ENCODE results near the gene TERT. TPM values are rescaled to one million over a fixed set of nuclear protein-coding genes. Genes with fewer than 3 reads are reported as not detected.

Gene TERT
- polyA plus RNA-seq, 3 donors = 0.31 to 1.2 (median 1.0) TPM

DNA sequence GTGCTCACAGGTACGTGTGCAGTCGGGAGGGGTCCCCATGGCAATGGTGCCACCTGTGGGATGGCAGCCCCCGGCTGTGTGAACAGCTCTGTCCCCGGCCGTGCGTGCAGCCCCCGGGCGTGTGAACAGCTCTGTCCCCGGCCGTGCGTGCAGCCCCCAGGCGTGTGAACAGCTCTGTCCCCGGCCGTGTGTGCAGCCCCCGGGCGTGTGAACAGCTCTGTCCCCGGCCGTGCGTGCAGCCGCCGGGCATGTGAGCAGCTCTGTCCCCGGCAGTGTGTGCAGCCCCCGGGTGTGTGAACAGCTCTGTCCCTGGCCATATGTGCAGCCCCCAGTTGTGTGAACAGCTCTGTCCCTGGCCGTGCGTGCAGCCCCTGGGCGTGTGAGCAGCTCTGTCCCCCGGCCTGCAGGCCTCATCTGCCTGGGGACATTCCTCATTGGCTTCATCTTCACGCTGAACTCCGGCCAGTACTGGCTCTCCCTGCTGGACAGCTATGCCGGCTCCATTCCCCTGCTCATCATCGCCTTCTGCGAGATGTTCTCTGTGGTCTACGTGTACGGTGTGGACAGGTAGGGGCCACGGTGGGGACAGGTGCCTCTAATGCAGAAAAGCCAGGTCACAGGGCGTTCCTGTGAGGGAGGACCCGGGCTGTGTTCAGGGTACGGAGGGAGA lies 75.6 kb downstream of the TERT start:
- DNase-seq = no peak

DNA sequence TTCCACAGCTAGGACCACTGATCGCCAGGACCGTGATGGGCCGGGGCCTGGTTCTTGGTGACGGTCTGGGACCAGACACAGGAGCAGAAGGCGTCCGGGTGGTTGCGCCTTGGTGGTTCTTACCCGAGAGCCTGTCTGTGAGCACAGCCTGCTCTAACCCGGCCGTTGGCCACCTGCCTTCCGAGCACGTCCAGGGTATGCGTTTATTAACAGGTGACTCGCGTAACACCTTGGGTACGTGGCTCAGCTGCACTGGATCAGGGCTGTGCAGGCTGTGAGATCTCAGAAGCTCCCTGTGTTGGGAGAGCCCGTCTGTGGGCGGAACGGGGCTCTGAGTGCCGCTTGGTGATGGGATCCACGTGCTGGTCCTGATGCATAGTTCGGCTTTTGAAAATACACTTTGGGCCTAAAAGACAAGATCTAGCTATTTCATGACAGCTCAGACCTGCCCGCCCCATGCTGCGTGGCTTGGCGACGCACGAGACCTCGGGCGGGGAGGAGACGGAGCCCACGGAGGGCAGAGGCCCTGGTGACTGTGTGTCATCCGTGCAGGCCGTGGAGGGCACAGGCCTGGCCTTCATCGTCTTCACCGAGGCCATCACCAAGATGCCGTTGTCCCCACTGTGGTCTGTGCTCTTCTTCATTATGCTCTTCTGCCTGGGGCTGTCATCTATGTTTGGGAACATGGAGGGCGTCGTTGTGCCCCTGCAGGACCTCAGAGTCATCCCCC lies 76.4 kb downstream of the TERT start:
- DNase-seq = no peak

- peak; percentile 58 for DNase-seq
These were observed 77.2 kb downstream of the TERT start for GRCh38 chr5:1217596-1218206.

- no peak for DNase-seq
These were observed 78.0 kb downstream of the TERT start for GRCh38 chr5:1216918-1217295.

- DNase-seq = no peak
These were observed 78.5 kb downstream of the TERT start for GRCh38 chr5:1216211-1216917.

DNA sequence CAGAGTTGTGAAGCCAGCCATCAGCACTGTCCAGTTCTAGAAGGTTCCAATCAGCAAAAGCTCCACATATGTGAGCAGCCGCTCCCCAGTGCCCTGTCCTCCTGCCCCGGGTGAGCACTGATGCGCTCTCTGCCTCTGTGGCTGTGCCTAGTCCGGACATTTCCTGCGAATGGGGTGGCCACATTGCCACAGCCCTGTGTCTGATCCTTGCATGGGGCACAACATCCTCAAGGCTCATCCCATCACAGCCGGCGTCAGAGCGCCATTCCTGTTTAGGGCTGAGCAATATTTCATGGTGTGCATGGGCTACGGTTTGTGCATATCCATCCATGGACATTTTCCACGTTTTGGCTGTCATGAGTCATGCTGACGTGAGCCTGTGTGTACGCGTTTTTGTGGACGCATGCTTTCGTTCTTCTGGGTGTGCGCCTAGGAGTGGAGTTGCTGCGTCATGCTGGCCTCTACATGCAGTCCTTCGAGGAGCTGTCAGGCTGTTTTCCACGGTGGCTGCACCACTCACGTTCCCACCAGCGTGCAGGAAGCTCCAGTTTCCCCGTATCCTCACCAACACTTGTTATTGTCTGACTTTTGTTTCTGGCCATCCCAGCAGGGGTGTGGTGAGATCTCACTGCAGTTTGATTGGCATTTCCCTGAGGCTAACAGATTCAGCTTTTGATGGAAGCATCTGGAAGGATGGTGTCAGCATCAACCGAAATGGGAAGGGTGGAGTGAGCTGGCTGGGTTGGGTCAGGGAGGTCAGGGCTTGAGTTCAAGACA lies 79.4 kb downstream of the TERT start:
- no peak for DNase-seq

- no peak for DNase-seq
These were observed 80.0 kb downstream of the TERT start for GRCh38 chr5:1214936-1215220.

DNA sequence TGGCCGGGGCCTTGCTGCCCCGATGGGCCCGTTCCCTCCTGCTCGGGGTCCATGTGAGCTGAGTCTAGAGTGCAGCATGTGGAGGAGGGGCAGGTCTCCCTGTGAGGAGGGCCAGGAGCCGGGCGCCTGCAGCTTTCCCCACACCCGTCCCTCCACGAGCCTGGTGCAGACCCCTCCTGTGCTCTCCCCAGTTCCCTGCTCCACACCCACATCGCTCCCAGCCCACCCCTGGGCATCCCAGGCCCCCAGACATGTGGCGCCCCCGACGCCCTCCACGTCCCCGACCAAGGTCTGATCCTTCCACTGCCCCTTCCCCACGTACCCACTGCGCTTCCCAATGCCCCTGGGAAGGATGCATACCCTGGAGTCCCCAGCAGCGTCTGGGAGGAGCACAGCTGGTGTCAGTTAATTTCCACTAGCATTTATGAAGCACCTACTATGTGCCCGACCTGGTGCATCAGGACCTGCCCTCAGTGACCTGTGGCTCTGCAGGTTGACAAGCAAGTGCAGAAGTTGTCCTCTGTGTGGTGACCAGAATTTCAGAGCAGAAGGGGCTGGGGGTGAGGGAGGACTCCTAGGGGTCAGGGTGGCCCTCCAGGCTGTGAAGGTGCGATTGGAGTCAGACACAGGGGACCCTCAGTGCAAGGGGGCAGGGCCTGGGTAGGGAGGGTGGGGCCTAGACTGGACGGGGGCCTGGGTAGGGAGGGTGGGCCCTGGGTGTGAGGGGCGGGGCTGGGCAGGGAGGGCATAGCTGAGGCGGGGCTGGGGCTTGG lies 80.5 kb downstream of the TERT start:
- DNase-seq = no peak

- no peak for DNase-seq
These were observed 81.2 kb downstream of the TERT start for GRCh38 chr5:1213508-1214162.

DNA sequence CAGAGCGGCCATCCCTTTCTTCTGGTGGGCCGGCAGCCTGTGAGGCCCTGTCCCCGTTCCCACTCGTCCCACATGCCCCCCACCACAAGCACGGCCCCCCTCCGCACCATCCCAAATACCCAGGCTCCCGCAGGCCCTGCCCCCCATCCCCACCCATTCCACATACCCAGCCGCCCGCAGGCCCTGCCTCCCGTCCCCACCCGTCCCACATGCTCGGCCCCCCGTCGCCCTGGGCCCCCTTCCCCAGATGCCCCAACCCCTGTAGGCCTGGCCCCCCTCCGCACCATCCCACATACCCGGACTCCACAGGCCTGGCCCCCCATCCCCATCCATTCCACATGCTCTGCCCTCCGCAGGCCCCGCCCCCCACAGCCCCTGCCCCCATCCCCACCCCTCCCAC lies 82.0 kb downstream of the TERT start:
- no peak for DNase-seq

GRCh38 chr5:1212271-1212670 lies 82.6 kb downstream of the TERT start:
- DNase-seq = no peak

DNA sequence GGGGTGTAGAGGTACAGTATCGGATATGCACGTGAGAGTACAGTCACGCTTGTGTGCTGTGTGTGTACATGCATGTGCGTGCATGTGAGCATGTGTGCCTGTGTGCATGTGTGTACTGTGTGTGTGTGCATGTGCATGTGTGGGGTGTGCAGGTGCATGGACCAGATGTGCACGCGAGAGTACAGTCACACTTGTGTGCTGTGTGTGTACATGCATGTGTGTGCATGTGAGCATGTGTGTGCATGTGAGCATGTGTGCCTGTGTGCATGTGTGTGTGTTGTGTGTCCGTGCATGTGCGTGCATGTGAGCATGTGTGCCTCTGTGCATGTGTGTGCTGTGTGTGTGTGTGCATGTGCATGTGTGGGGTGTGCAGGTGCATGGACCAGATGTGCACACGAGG lies 83.2 kb downstream of the TERT start:
- no peak for DNase-seq

DNA sequence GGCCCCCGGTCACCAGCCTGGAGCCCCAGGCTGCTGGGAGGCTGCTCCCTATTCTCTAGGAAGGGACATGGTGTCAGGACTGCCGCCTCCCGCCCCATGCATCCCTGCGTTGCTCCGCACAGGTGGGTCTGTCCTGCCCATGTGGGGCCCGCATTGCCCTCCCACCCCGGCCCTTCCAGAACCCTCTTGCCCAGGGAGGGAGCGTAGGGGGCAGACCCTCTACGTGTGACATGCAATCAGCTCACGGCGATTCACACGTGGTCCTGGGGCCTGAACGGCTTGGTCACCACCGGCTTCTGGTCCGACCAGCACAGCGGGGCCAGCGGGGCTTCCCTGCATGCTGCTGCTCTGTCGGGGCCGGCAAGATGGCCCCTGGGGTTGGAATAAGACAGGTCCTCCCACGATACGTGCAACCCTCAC lies 84.0 kb downstream of the TERT start:
- no peak for DNase-seq

- no peak for DNase-seq
These were observed 84.7 kb downstream of the TERT start for GRCh38 chr5:1209896-1210776.

DNA sequence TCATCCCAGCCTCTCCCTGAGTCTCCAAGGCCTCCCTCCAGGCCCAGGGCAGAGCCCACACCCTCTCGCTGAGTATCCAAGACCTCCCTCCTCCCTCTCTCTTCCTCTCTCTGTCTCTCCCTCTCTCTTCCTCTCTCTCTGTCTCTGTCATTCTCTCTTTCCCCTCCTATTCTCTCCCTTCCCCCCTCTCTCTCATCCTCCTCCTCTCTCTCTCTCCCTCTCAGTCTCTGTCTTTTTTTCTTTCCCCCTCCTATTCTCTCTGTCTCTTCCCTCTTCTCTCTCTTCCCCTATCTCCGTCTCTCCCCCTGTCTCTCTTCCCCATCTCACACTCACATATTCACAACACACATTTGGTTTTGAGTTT lies 85.4 kb downstream of the TERT start:
- DNase-seq = no peak

GRCh38 chr5:1208743-1209488 lies 86.0 kb downstream of the TERT start:
- DNase-seq = peak; percentile 85

GRCh38 chr5:1208221-1208742 lies 86.6 kb downstream of the TERT start:
- no peak for DNase-seq

DNA sequence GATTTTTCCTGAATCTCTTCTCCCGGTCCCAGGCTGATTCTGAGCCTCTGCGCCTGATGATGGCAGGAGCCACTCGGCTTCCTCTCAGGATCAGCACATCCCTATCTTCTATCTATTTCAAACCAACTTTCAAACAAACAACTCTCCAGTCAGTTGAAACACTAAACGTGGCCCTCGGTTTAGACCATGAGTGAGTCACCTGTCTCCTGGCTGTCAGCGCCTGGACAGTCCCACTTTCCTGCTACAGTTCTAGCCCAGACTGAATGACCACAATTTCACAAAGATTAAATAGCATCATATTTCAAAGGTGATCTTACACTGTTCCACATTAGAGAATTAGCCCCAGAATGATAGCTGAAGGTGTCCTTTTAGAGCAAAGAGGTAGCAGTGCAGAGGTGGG lies 87.3 kb downstream of the TERT start:
- DNase-seq = no peak

Data from renal pelvis (tissue), 4 donors.